HUES64 (cell line): ENCODE data around the gene GNB1L.

ENCODE experiments used
- H3K27ac ChIP-seq: 2 replicates; pipeline ENCODE4 v1.7.0; 2013; ENCODE audit warnings: low read depth, low read length, inconsistent platforms
- H3K27me3 ChIP-seq: 2 replicates; pipeline ENCODE4 v1.6.1; 2013; ENCODE audit warnings: mild to moderate bottlenecking, low read length; ENCODE audit not compliant: insufficient read depth
- H3K36me3 ChIP-seq: 2 replicates; pipeline ENCODE4 v1.6.1; 2013; ENCODE audit warnings: mild to moderate bottlenecking, low read length; ENCODE audit not compliant: insufficient read depth
- H3K4me1 ChIP-seq: 2 replicates; pipeline ENCODE4 v1.6.1; 2013; ENCODE audit warnings: mild to moderate bottlenecking, low read length, moderate library complexity; ENCODE audit not compliant: insufficient read depth
- H3K4me3 ChIP-seq: 2 replicates; pipeline ENCODE4 v1.5.1; 2013; ENCODE audit warnings: mild to moderate bottlenecking, low read length, moderate library complexity
- H3K9ac ChIP-seq: 2 replicates; pipeline ENCODE4 v1.6.1; 2013; ENCODE audit warnings: mild to moderate bottlenecking, low read depth, low read length
- H3K9me3 ChIP-seq: 2 replicates; pipeline ENCODE4 v1.6.1; 2013; ENCODE audit warnings: low read depth, low read length; ENCODE audit not compliant: insufficient read depth
- whole genome bisulfite sequencing: fragments of 150-250, 120-280 bp; methylation state at CpG from one replicate; pipeline ENCODE4 v1.1.7; 2013; ENCODE audit warnings: missing lambda C conversion rate; 5-methylcytosine and 5-hydroxymethylcytosine counted together

The GNB1L gene

DNA sequence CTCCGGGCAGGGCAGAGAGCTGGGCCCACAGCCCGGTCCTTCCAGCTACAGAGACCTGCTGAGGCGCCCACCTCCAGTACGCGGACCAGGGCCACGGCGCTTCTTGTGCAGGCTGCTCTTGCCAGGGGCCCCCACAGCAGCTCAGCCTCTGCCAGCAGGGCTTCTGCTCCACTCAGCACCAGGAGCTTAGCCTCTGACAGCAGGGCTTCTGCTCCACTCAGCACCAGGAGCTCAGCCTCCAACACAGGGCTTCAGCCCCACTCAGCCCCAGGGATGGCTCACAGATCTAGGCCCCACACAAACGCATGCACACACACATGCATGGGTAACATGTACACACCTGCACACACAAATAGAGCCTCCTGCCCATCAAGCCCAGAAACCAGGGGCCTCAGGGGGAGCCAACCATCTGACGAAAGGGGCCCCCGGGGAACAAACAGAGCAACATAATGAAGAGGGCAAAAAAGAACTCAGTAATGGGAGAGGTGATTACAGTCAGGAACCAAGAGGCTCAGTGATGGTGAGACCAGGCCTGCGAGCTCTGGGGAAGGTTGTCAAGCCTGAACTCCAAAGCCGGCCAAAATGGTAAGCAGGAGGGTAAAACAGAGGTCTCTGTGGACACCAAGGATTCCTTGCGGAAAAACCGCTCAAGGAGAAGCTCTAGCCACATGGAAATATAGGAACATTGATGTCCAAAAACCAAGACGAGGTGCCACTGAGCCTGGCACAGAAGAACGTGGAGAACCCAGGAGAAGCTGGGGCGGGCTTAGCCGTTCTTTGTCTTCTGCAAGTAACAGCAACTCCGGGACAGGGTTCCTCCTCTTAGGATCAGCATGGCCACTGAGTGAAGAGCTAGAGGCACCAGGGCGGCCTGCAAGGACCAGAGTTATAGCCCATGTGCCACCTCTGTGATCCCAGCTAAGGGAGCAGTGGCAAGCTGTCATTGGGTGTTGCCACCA, 46.5 kb downstream of the GNB1L start:
- no peaks in the 10 kb centered on the region for H3K27me3 ChIP-seq
- WGBS: 93% methylated on average over 20 of the region's 20 CpGs

DNA sequence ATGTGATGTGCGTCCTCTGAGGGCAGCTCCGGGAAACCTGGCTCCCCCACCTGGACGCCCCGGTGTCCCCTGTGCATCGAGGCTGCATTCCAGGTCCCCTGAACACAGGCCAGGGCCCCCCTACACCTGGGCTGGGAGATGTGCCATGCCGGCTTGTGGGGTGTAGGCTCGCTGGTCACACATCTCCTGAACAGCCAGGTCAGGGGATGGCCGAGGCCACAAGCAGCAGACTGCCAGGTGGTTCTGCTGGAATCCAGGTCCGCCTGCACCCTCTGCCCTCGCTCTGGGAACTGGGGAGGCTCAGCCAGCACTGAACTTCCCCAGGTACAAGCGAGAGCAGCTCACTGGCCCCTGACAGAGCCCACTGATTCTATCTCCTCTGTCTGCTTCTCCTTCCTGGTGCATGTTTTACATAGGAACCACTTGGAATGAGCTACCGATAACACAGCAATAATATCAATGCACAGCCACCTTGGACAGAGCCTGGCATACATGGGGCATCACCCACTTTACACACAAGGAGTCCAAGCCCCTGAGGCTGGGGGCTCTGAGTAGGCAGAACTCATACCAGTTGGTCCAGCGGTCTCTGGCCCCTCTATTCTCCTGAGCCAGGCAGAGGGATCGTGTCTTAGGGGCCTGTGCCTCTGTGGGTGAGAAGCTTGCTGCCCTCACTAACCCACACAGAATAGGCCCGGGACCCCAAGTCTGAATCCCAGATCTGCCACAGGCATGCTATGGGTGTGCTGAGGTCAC, 47.3 kb downstream of the GNB1L start:
- 93% methylated on average over 15 of the region's 15 CpGs for WGBS
- Histone ChIP-seq H3K4me1 (no peaks in the 10 kb centered on the region), H3K27me3 (no peaks in the 10 kb centered on the region), H3K9me3 (no peaks in the 10 kb centered on the region), H3K9ac (no peak overlapping the region), H3K4me3 (no peak overlapping the region), H3K36me3 (0 out of 2 replicates have a peak, but pooled peaks cover 3% of the 10 kb centered on the region), H3K27ac (no peak overlapping the region)

More for the DNA sequence above, 46.5 kb downstream of the GNB1L start:
- Histone ChIP-seq H3K36me3 (0 out of 2 replicates have a peak, but pooled peaks cover 3% of the 10 kb centered on the region), H3K4me1 (no peaks in the 10 kb centered on the region), H3K9me3 (no peaks in the 10 kb centered on the region), H3K9ac (no peak overlapping the region), H3K27ac (no peak overlapping the region), H3K4me3 (no peak overlapping the region)

GRCh38 chr22:19806213-19807160, 48.2 kb downstream of the GNB1L start:
- H3K4me3 ChIP-seq: no peak overlapping the region
- H3K9ac ChIP-seq: no peak overlapping the region
- H3K9me3 ChIP-seq: no peaks in the 10 kb centered on the region
- H3K36me3 ChIP-seq: no peaks in the 10 kb centered on the region
- H3K4me1 ChIP-seq: no peaks in the 10 kb centered on the region
- H3K27ac ChIP-seq: no peak overlapping the region
- WGBS: 85% methylated on average over 38 of the region's 38 CpGs
- no peaks in the 10 kb centered on the region for H3K27me3 ChIP-seq

- H3K36me3 ChIP-seq: no peaks in the 10 kb centered on the region
- H3K27ac ChIP-seq: no peak overlapping the region
- no peaks in the 10 kb centered on the region for H3K4me1 ChIP-seq
- WGBS: 94% methylated on average over 8 of the region's 8 CpGs
- H3K27me3 ChIP-seq: no peaks in the 10 kb centered on the region
- H3K4me3 ChIP-seq: no peak overlapping the region
- H3K9me3 ChIP-seq: no peaks in the 10 kb centered on the region
- no peak overlapping the region for H3K9ac ChIP-seq
These were observed 48.9 kb downstream of the GNB1L start for GRCh38 chr22:19805821-19806212.

DNA sequence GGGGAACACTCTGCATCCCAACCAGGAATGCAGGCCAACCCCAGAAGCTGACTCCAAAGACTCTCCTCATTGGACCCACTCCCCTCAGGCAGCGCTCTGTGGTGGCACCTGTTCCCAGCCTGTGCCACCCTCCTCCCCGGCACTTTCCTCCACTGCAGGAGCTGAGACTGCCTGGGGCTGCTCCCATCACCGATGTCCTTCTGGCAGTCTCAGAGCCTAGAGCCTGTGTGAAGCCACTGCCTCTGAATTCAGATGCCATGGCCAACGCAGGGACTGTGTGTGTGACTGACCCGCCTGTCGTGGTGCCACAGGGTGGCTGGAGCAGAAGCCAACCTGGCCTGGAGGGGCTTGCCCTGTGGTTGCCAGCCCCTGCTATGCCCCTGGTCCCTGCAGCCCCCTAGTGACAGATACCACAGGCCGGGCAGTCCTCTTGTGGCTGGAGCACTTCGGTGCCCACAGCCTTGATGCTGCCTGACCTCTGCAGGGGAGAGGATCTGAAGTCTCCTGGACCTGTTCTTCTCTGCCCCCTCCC, 50.9 kb downstream of the GNB1L start:
- no peaks in the 10 kb centered on the region for H3K9me3 ChIP-seq
- no peaks in the 10 kb centered on the region for H3K4me1 ChIP-seq
- H3K36me3 ChIP-seq: no peaks in the 10 kb centered on the region
- no peaks in the 10 kb centered on the region for H3K27me3 ChIP-seq
- H3K9ac ChIP-seq: no peak overlapping the region
- H3K27ac ChIP-seq: no peak overlapping the region
- 93% methylated on average over 8 of the region's 8 CpGs for WGBS
- H3K4me3 ChIP-seq: no peak overlapping the region

DNA sequence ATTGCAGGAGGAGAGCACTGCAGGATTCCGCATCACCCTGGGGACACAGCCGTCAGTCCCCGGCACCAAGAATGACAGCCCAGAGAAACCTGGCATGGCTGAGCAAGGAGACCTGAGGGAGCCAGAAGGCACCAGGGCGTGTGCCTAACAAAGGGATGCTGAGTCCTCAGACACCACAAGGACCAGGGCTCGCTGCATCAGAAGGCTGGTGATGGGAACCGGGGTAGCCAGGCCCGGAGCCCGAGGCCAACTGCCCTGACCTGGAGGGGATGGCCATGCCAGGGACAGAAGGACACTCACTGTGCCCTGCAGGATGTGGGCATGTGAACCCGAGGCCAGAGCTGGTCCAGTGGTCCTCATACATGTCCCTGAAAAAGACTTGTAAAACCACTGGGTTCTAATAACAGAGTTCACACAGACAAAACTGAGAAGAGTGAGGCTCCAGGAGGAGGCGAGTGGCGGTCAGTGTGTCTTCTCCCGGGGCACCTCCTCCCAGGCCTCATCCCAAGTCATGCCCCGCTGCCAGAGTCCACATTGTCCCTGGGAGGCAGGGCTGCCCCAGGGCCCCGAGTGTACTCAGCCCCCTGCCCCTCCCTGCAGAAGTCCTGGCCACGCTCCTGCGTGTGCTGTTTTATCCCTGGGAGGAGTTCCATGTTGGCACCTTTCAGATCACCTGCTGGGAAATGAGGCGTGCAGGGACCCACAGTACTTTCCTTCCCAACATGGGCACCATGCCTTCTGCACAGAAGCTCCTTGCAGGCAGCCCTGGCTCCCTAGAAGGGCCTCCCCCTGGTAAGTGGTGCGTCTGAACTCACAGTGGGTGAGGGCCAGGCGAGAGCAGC, 51.6 kb downstream of the GNB1L start:
- no peaks in the 10 kb centered on the region for H3K36me3 ChIP-seq
- WGBS: 94% methylated on average over 19 of the region's 19 CpGs
- H3K4me3 ChIP-seq: no peak overlapping the region
- H3K27me3 ChIP-seq: no peaks in the 10 kb centered on the region
- no peak overlapping the region for H3K9ac ChIP-seq
- H3K4me1 ChIP-seq: no peaks in the 10 kb centered on the region
- no peak overlapping the region for H3K27ac ChIP-seq
- H3K9me3 ChIP-seq: no peaks in the 10 kb centered on the region

DNA sequence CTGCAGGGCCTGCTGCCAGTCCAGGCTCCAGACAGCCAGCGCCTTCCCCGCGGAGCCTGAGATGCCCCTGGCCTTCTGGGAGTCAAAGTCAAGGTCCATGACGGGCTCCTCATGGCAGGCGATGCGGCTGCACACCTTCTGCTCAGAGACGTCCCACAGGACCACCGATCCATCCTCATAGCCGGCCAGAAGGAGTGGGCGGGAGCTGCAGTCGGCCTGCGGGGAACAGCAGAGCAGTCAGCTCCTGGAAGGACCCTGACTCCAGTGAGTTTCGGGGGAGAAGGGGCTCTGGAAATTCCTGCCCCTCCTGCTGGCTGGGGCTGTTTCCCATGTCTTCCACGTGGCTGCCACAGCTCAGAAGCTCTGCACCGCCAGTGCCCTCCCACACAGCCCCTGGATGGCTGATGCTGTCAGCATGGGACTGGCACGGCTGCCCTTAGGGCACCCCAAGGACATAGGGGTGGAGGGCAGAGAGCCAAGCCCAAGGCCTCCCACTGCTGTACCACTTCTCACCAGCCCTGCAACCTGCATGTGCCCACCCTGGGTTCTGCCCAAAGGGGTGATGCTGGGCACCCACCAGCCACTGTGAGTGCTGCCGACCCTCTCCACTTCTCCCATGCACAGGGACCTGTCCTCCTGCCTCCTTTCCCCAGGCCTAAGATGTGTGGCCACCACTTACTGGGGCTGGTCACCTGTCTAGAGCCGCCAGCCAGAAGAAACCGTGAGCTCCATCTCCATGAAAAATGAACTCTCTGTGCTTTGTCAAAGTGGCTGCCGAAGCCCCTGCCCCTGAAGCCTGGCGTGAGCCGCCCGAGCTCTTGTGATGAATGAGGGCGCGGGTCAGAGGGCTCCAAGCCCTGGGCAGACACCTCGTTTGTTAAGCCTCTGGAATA, 52.4 kb downstream of the GNB1L start:
- Histone ChIP-seq H3K9me3 (no peaks in the 10 kb centered on the region), H3K9ac (no peak overlapping the region), H3K27me3 (no peaks in the 10 kb centered on the region), H3K4me1 (no peaks in the 10 kb centered on the region), H3K36me3 (no peaks in the 10 kb centered on the region), H3K27ac (no peak overlapping the region), H3K4me3 (no peak overlapping the region)
- WGBS: 94% methylated on average over 26 of the region's 26 CpGs

DNA sequence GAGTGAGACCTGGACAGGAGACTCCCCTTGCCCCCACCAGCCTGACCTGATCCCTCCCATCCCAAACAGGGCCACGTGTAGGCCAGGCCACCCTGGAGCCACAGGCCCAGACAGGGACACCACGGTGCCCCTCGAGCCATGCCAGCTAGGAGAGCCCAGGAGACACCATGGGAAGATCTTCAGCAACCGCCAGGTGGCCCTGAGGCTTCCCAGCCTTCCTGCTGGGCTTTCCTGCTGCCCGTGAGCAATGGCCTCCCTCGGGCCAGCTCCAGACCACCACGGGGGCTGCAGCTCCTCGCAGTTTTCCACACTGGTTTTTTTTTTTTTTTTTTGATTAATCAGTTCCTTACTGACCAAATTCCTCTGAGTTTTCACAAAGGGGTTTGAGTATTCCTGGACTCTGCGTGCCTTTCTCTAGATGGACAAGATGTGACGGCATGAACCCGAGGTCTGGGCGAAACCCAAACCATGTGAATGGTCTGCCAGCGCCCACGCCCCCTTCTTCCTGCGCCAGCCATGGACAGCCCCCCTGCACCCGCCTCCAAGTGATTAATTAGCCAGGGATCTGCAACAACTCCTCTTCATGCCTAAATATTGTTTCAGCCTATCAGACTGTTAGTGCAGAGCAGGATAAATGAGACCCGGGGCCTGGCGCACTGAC, 53.2 kb downstream of the GNB1L start:
- H3K9ac ChIP-seq: no peak overlapping the region
- no peak overlapping the region for H3K4me3 ChIP-seq
- no peaks in the 10 kb centered on the region for H3K36me3 ChIP-seq
- 91% methylated on average over 18 of the region's 18 CpGs for WGBS
- H3K27me3 ChIP-seq: no peaks in the 10 kb centered on the region
- H3K9me3 ChIP-seq: no peaks in the 10 kb centered on the region
- H3K4me1 ChIP-seq: no peaks in the 10 kb centered on the region
- H3K27ac ChIP-seq: no peak overlapping the region

DNA sequence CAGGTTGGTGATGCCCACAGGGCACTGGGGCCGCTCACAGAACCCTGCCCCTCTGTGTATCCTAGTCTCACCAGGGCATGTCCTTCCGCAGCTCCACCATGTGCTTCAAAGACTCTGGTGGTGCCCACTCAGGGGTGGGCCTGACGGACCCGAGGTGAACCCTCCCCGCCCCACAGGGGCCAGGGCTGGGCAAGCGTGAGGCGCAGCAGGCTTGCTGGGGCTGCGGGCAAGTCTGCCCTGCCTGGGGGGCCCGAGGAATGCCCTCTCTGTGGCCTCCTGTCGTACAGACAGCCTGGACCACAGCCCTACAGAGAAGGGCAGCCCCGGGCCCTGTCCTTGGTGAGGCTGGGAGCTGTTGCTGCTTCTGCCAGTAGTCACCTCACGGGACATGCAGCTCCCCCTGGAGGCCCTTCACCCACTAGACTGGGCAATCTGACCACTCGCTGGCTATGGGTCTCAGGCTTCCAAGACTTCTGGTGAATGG, 53.9 kb downstream of the GNB1L start:
- Histone ChIP-seq H3K27me3 (no peaks in the 10 kb centered on the region), H3K4me3 (no peak overlapping the region), H3K9me3 (no peaks in the 10 kb centered on the region), H3K9ac (no peak overlapping the region), H3K36me3 (no peaks in the 10 kb centered on the region), H3K27ac (no peak overlapping the region), H3K4me1 (no peaks in the 10 kb centered on the region)
- 92% methylated on average over 13 of the region's 13 CpGs for WGBS
